Gastroesophageal sphincter (tissue), 3 donors: ENCODE data around the gene TRPC3.

ENCODE experiments used
- POLR2A ChIP-seq, 2 donors: fragments of 450-650 bp; IDR thresholded peaks; one replicate each; pipeline ENCODE4 v1.6.1; 2017; ENCODE audit warnings: antibody characterized with exemption in 2 of 2, mild to moderate bottlenecking in 2 of 2, moderate library complexity in 1 of 2
- TF ChIP-seq, protein P1 (sequence below), 4 experiments: fragments of 200-600 bp in 2 of 4; fragments of 450-650 bp in 2 of 4; sonication (generic) in 1 of 4; IDR thresholded peaks; one replicate each; pipeline ENCODE4 v1.5.1; 2017 to 2019; ENCODE audit warnings: antibody characterized with exemption in 4 of 4, mild to moderate bottlenecking in 2 of 4, moderate library complexity in 2 of 4

DNA sequence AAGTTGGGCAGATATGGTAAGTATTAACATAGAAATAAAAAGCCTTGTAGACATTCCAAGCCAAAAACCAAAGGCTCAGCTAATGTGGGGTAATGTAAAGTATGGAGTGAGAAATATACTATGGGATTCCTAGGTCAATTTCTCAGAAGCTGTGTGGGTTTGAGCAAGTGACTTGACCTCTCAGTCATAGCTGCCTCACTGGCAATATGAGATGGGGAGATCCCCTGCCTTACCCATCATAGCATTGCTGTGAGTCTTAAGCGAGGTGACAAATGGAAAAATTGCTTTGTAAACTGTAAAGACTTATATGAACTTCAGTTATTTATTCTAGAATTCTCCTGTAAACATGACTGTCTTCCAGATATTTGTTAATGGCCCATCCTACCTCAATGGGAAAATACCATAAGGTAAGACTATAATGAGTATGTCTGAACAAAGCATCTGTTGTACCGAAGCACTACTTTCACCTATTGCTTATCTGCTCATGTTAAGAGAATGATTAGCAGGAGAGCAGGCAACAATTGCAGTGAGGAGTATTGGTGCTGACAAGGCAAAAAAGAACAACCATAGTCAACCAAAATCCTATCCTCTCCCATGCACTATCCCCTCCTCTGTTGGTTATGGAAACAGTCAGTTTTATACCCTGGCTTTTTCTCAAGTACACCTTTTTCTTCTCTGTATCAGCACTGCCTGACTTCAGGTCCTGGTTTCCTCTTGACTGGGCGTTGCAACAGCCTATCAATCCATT, 44.1 kb upstream of the TRPC3 start:
- TF ChIP-seq, protein P1, sequence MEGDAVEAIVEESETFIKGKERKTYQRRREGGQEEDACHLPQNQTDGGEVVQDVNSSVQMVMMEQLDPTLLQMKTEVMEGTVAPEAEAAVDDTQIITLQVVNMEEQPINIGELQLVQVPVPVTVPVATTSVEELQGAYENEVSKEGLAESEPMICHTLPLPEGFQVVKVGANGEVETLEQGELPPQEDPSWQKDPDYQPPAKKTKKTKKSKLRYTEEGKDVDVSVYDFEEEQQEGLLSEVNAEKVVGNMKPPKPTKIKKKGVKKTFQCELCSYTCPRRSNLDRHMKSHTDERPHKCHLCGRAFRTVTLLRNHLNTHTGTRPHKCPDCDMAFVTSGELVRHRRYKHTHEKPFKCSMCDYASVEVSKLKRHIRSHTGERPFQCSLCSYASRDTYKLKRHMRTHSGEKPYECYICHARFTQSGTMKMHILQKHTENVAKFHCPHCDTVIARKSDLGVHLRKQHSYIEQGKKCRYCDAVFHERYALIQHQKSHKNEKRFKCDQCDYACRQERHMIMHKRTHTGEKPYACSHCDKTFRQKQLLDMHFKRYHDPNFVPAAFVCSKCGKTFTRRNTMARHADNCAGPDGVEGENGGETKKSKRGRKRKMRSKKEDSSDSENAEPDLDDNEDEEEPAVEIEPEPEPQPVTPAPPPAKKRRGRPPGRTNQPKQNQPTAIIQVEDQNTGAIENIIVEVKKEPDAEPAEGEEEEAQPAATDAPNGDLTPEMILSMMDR (IDR thresholded peaks at IDR 0.05), result no peak
- no peak for TF ChIP-seq POLR2A (IDR thresholded peaks at IDR 0.05)
